Measurements from ENCODE around the gene POU2AF3.

POU2AF3 gene

DNA sequence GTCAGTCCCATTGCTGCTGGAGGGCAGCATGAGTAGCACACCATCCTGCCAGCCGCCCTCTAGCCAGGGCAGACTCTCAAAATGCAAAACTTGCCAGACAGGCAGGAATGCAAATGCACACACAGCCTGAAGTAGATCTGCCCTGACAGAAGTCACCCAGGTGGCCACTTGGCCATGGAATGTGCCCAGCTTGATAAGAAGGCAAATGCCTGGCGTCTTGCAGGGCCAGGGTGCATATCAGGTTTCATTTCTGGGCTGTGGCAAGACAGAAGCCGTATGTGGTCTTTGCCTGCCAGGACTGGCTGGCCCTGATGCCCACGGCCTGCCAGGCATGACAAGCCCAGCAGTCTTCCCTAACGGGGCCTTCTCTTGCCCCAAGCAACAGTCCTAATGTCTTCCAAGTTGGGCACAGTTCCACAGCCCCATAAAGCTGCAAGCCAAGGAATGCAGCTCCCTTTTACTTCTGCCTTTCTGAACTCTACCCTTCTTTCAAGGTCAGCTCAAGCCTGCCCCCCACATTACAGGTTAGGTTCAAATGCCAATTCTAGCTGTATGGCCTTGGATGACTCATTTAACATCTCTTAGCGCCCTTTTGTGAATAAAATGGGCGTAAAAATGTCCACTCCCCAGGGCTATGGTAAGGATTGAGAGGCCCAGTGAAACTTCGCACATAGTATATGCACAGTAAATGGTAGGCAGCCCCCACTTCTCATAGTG, 29.7 kb downstream of the POU2AF3 start:
- DNase-seq (ENCODE audit: low read depth in 1 of 2, low spot score in 1 of 2), result no peak

DNA sequence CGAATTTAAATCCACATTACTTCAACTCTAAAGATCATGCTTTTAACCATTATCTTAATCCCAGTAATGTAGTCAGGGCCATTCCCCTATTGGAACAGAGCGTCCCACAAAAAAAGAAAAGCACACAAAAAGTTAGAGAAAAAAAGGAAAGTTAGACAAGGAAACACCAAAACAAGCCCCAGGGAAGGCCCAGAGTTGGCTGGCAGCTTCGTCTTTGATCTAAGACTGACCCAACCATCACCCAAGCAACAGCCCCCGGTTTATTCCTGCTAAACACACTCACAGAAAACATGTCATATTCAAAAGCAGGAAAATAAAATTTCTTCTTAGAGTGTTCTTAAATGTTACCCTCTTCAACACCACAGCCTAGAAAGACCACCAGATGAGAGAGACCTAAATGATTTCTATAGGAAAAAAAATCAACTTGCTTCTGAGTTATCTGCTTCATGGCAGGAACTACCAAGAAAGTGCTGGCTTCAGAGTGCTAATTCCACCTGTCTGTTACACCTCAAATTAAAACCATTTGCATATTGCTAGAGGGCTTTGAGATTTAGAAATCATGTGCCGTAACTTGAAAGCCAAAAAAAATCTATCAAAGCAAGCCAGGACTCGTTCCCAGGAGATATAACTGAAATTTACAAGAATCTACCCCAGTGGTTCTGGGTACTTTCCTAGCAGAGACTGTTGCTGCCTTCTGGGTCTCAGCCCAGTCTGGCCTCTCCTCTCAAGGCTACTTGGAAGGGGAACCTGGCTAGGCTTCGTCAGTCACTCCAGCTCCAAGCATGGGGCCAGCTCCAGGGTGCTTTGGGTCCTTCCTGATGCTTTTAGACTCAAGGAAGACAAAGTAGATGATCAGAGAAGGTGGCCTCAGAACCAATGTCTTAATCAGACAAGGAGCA, 31.2 kb downstream of the POU2AF3 start:
- DNase-seq (ENCODE audit: low read depth in 1 of 2, low spot score in 1 of 2), result no peak

DNA sequence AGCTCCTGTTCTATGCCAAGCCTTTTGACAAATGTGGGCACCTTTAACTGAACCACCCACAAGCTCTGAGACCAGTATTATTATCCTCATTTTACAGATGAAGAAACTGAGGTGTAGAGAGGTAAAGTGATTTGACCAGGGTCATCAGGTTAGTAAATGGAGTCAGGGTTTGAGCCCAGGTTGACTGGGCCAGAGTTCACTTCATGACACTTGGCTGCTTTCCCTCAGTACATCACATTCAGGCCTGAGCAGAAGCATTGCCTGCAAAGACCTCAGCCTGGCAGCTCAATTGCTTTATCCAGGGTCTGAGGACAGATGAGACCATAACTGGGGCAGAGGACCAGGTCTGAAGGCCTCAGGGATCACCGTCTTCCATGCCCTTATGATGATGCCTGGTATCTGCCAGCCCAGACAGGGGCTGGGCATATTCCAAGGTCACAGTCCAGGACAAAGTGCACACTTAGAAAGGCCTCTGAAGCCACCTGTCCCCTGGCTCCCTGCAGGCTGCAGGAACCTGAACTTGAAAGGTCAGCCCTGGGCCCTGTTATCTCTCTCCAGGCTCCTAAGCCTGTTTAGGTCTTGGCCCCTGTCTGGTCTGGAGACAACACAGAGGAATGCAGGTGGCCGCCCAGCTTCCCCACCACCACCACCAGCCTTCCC, 32.0 kb downstream of the POU2AF3 start:
- DNase-seq (ENCODE audit: low read depth in 1 of 2, low spot score in 1 of 2), result no peak

DNA sequence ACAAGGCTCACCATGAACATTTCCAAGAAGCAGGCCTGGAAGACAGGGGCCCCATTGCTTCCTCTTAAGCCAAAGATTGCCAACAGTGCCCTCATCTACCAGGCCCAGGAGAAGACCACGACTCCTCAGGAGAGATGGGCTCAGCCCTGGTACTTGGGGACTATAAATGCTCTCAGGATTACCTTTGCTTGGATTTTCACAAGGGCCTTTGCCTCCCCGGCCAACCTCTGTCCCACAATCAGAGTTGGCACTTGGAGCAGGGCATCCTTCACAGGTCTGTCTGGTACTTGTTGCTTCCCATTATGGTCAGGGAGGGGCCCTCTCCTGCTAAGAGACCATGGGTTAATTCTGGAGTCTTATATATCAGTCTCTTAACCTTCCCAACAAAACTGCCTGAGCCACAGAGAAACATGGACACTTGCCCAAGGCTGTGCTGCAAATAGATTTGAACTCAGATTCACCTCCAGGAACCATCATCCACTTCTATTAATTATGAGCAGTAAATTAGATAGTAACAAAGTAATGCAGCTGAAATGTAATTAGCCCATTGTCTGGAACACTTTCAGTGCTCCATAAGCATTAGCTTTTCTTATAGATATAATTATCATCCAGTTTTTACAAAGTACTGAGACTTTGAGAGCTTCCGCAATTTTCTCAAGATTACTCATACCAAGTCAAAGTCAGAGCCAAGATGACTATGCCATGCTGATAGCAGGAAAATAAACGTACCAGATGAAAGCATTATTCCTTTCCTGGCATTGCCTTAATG, 33.5 kb downstream of the POU2AF3 start:
- no peak for DNase-seq (ENCODE audit: low read depth in 1 of 2, low spot score in 1 of 2)

DNA sequence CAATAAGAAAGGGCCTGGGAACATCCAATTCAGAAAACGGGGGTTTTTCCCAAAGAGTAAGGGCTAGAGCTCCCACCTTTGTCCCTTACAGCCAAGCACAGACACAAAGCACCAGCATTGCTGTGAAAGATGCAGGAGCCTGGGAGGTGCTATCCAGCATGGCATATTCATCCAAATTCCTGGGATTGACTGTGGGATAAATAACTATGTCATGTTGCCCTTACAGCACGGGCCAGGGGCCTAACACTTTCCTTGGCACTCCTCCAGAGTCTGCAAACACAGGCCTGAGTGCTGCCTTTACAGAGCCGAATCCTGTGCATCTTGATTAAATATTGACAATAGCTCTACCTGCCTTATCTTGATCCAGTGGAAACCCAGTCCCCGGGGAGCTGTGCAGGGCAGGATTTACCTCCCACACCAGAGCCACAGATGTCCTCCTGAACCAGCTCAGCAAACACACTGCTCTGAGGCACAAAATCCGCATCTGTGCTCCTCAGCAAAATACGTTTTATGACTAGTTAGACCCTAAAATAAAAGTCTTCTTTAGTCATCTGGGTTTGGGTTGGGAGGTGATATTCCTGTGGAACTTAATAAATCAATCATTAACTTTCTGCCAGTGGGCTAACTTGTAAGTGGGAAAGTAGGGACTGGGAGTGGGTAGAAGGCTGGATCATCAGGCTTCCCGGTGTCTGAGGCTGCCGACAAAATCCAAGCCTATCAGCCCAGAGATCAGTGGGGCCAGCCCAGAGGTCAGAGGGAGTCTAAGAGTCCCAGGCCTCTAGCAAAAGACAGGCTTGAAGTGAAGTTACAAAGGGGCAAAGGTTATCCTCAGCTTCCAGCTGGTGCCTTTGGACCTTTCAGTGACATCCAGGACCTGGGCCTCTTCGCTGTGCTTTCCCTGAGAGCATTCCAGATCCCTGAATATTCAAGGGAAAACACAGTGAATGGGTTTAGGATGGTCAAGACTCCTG, 36.5 kb downstream of the POU2AF3 start:
- DNase-seq (ENCODE audit: low read depth in 1 of 2, low spot score in 1 of 2), result no peak

DNA sequence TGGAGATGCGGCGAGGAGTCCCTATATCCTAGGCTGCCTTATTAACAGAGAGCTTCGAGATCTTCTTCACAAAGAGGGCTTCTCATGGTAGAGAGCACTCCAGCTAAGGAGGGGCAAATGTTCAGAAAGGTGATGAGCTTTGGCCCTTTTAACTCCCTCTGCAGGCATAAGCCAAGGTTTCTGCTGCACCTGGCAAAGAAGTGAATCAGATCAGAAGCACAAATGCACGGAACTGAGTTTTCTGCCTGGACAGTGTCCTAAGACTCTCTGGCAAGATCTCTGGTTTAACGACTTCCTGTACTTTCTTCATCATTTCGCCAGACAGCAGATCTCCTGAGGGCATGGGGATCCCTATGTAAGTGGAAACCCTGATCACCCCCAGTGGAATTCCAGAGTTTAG, 37.2 kb downstream of the POU2AF3 start:
- no peak for DNase-seq (ENCODE audit: low read depth in 1 of 2, low spot score in 1 of 2)

DNA sequence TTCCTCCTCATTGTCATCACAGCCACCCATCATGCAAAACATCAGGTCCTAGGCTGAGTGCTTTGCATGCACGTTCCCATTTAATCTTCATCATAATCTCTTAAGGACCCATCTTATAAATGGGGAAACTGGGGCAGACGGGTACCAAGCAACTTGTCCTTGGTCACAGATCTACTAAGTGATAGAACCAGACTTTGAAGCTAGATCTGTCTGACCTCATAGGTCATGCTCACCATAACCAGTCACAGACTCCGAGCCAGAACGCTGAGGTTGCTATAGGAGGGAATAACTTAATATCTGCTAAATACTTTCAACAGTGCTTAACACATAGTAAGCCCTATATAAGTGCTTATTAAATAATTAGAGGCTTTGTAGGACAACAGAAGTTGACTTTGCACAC, 37.7 kb downstream of the POU2AF3 start:
- no peak for DNase-seq (ENCODE audit: low read depth in 1 of 2, low spot score in 1 of 2)

DNA sequence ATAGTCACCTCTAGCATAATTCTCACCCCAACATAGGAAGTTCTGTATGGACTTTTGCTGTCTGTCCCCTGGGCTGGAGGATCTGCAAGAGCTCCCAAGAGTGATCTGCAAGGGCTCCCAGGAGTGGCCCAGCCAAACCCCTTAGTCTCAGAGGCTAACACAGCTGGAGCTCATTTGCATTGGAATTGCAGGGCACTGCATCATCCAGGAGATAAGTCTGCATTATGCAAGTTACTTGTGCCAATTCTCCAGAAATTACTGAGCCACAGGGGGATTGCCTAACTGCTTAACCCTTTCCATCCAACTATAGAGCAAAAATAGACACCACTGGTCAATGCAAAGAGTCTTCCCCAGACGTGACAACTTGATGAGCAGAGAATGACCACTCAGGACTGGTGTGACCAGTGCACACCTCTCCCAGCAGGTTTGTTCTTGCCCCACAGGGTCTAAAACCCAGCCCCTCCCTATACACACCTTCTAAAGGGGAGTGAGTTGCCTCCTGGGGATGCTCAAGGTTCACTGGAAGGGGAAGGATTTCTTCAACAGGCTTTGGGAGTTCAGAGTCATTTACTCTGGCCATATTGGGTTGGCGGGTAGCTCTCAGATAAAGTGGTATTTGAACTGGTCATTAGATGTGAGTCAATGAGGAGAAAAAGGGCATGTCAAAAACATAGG, 38.4 kb downstream of the POU2AF3 start:
- no peak for DNase-seq (ENCODE audit: low read depth in 1 of 2, low spot score in 1 of 2)

DNA sequence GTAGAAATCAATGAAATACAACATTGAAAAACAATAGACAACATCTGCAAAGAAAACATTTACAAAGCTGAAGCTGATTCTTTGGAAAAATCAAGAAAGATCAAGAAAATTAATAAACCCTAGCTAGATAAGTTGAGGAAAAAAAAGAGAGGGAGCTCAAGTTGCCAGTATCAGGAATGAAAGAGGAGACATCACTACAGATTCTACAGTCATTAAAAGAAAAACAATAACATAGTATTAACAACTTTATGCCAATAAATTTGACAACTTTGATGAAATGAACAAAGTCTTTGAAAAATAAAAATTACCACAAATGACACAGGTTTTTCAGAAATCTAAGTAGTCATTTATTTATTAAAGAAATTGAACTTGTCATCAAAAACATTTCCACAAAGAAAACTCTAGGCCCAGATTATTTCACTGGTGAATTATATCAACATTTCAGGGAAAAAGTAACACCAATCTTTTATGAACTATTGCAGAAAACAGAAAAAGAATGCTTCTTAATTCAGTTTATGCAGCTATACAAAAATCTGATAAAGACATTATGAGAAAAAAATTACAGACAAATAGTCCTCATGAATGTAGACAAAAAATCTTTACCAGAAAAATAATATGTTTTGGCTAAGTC, 41.5 kb downstream of the POU2AF3 start:
- DNase-seq (ENCODE audit: low read depth in 1 of 2, low spot score in 1 of 2), result no peak

DNA sequence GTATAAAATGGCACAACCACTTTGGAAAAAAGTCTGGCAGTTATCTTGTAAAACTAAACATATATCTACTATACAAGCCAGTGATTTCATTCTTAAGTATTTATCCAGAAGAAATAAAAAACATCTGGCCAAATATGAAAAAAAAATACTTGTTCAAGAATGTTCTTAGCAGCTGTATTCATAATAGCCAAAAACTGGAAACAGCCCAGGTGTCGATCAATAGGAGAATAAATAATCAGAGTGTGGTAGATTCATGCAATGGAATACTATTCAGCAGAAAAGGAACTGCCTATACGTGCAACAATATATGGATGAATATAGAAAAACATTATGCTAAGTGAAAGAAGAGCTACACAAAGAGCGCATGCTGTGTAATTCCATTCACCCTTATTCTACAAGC, 44.0 kb downstream of the POU2AF3 start:
- DNase-seq (ENCODE audit: low read depth in 1 of 2, low spot score in 1 of 2), result no peak

DNA sequence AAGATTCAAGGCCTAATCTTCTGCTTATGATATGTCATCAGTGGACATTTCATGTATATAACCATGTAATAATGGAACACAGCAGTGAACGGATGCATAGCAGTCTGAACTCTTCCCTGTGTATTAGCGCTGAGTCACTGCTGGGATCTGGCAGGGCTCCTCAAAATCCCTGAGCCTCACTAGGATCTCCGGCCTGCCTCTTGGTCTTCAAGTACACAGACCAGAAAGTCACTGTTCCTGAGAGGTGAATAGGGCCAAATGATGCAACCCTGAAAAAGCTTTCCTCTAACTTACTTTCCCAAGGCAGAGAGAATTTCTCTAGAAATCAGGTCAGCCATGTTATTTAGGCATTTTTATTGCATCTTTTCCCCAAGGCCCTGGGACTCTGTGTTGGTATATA, 45.7 kb downstream of the POU2AF3 start:
- no peak for DNase-seq (ENCODE audit: low read depth in 1 of 2, low spot score in 1 of 2)

DNA sequence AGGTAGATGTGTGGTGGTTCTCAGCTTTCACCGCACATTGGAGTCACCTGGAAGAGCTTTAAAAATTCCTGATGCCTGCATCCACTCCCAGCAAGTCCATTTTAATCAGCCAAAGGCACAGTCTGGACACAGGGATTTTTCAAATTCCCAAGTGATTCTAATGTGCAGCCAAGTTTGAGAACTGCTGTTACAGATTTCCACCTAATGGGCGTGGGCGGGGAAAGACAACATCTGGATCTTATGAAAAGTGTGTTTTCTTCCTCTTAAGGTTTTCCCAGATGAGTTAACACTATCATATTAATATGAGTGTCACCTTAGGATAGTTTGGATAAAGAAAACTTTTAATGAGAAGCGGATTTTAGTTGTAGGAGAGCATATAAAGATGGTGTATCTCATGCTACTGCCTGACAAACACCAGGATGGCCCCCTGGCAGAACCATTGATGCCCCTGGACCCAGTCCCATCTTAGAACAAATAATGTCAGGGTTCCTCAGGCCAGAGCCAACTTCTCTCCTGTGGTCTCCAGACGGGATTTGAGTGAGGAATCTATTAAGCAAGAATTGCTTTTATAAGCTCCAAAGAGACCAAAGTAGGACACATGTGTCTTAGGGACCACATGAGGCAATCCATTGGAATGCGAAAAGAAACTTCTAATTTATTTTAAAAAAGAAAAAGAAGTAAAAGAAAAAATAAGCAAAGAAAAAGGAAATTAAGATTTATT, 48.8 kb downstream of the POU2AF3 start:
- no peak for DNase-seq (ENCODE audit: low read depth in 1 of 2, low spot score in 1 of 2)

DNA sequence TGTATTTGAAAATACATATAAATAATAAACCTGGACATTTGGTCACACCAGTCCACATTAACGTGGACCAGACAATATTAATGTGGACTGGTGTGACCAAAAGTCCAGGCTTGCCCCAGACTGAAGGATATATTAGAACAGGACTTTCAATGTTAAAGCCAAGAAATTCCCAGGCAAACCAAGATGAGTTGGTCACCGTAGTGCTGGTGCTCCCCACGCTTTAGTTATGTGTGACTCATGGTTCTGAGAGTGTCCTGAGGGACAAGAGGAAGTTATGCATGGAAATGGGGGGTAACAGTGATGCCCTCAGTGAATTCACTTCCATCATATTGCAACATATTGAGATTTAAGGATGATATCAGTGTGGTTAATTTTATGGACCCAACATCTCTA, 49.4 kb downstream of the POU2AF3 start:
- no peak for DNase-seq (ENCODE audit: low read depth in 1 of 2, low spot score in 1 of 2)

DNA sequence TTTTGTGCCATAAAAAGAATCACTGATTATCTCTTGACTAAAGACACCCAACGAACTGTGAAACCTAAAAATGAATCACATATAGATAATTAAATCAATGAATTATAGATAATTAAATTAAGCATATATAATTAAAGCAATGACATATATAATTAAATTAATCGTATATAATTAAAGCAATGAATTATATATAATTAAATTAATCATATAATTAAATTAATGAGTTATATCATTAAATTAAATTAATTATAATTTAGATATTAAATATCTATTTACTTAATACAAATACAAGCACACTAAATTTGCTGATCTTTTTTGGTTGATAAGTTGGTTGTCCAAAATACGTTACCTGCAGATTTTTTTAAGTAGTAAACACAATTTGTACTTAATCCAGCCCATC, 49.8 kb downstream of the POU2AF3 start:
- no peak for DNase-seq (ENCODE audit: low read depth in 1 of 2, low spot score in 1 of 2)

DNA sequence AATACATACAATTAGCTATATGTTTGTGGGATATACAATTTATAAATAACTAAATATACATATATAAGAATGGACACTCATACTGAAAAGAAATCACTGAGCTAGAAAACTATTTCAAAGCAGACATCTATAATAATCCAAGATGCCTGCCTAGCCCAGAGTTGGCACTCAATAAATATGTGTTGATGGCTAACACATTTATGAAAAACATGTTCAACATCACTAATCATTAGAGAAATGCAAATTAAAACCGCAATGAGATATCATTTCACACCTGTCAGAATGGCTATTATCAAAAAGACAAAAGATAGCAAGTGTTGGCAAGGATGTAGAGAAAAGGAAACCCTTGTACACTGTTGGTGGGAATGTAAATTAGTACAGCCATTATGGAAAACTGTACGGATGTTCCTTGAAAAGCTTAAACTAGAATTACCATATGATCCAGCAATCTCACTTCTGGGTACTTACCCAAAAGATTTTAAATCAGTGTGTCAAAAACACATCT, 50.9 kb downstream of the POU2AF3 start:
- no peak for DNase-seq (ENCODE audit: low read depth in 1 of 2, low spot score in 1 of 2)

DNA sequence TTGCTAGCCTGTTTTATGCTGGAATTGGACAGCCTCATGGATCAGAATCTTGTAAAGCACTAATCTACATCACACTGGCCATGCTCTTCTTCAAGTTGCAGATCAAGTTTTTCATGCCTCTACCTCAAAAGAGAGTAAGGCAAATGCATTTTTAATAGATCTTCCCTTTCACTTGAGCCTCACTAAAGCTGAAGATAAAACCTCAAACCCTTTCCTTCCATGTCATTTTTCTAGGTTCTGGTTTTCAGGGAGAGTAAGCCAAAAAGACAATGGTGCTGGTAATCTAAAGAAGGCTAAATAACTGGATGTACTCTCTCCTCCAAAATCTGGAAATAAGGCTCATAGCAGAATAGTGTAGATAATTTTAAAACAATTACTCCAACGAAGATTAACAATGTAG, 52.5 kb downstream of the POU2AF3 start:
- no peak for DNase-seq (ENCODE audit: low read depth in 1 of 2, low spot score in 1 of 2)

DNA sequence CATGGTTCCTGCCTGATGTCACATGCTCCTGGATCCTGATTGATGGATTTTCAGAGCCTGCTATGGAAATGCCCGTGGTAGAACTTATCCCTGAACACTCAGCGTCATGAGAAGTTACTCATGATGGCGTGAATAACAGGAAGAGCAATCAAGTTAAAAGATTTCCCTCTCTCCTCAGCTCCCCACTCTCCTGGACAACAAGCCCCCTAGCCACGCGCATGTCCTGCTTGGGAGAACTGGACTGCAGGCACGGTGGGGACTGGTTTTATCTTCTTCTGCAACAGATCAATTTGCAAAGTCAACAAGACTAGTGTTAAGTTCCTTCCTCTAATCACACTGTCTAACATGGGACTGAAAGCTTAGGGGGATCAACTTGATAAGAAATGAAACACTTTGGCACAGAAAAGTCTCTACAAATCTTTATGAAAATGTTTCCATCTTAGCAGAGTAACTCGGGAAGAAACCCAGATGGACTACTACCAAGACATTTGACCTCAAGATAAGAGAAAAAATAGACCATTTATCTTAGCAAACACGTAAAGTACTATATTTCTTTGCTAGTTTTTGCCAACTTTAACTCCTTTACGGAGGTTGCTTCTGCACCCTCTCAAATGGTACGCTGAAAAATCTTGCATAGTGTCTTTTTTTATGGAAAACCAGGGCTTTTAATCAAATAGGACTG, 53.2 kb downstream of the POU2AF3 start:
- DNase-seq (ENCODE audit: low read depth in 1 of 2, low spot score in 1 of 2), result no peak

All from activated T-helper 1 cell treated with anti-CD3 and anti-CD28 coated beads, Interleukin-2, amount 50 U/mL, for 16 hours (primary cell).